Measurements from ENCODE around the gene ROBO1.

ROBO1 gene

DNA sequence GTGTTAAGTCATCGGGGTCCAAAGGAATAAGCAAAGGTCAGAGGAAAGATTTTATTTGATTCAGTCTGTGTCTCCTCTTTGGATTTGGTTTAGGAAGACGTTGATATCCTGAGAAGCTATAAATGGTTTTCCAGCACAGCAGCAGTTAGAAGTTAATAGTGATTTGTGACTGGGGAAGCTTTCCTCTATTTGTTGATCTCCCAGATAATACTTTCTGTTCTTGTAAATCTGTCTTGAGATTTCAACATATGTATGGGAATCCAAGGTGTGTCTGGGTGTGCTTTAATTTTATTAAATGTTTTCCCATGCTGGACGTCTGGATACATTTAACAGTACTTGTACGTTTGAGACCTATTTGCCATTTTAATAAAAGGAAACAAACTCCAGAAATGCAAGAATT is 409.5 kb downstream of the ROBO1 start:
- Histone ChIP-seq H3K4me3 (IDR thresholded peaks at IDR 0.05; ENCODE audit: insufficient read depth, low read depth, low read length) (no peak overlapping the region), H4K20me1 (ENCODE audit: insufficient read depth) (no peaks in the 10 kb centered on the region), H3K4me2 (no peak overlapping the region), H3K4me1 (ENCODE audit: low read depth, poor library complexity, severe bottlenecking) (no peaks in the 10 kb centered on the region), H3K36me3 (ENCODE audit: insufficient read depth) (no peaks in the 10 kb centered on the region), H2AFZ (ENCODE audit: low read depth) (no peak overlapping the region), H3K9ac (no peak overlapping the region), H3K27me3 (ENCODE audit: insufficient read depth, low read depth) (no peaks in the 10 kb centered on the region), H3K79me2 (ENCODE audit: insufficient read depth, low read depth) (no peaks in the 10 kb centered on the region), H3K27ac (no peak overlapping the region)
- TF ChIP-seq, protein P1, sequence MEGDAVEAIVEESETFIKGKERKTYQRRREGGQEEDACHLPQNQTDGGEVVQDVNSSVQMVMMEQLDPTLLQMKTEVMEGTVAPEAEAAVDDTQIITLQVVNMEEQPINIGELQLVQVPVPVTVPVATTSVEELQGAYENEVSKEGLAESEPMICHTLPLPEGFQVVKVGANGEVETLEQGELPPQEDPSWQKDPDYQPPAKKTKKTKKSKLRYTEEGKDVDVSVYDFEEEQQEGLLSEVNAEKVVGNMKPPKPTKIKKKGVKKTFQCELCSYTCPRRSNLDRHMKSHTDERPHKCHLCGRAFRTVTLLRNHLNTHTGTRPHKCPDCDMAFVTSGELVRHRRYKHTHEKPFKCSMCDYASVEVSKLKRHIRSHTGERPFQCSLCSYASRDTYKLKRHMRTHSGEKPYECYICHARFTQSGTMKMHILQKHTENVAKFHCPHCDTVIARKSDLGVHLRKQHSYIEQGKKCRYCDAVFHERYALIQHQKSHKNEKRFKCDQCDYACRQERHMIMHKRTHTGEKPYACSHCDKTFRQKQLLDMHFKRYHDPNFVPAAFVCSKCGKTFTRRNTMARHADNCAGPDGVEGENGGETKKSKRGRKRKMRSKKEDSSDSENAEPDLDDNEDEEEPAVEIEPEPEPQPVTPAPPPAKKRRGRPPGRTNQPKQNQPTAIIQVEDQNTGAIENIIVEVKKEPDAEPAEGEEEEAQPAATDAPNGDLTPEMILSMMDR (conservative IDR thresholded peaks at IDR 0.05; ENCODE audit: low read depth, low read length), result no peak

DNA sequence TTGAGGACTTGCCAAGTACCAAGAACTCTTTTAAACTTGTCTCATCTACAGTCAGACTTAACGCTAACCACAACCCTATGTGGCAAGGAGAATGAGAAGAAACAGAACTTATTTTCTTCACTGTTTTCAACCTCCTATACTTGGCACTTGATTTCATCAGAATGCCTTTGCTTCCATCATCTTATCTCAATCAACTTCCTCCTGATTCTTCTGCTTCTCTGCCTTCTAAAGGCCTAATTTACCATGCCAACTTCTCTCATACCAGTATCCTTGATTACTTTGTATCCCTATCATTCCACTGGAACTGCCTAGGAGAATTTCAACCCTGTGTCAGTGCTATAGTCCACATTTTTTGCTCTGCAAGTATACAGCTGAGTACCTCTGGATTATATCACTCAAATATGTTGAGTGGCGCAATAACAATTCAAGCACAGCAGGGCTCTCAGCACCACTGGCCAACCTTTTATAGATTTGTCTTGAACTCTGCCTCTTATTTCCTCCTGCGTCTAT is 413.6 kb downstream of the ROBO1 start:
- TF ChIP-seq, protein P1 (conservative IDR thresholded peaks at IDR 0.05; ENCODE audit: low read depth, low read length), result no peak
- H2AFZ ChIP-seq (ENCODE audit: low read depth), result no peak overlapping the region
- H3K9ac ChIP-seq, result no peak overlapping the region
- H3K4me1 ChIP-seq (ENCODE audit: low read depth, poor library complexity, severe bottlenecking), result no peaks in the 10 kb centered on the region
- H3K79me2 ChIP-seq (ENCODE audit: insufficient read depth, low read depth), result no peaks in the 10 kb centered on the region
- no peaks in the 10 kb centered on the region for H4K20me1 ChIP-seq (ENCODE audit: insufficient read depth)
- H3K27ac ChIP-seq, result no peak overlapping the region
- H3K4me3 ChIP-seq (IDR thresholded peaks at IDR 0.05; ENCODE audit: insufficient read depth, low read depth, low read length), result no peak overlapping the region
- H3K4me2 ChIP-seq, result no peak overlapping the region
- no peaks in the 10 kb centered on the region for H3K27me3 ChIP-seq (ENCODE audit: insufficient read depth, low read depth)
- no peaks in the 10 kb centered on the region for H3K36me3 ChIP-seq (ENCODE audit: insufficient read depth)

- no peaks in the 10 kb centered on the region for H3K36me3 ChIP-seq (ENCODE audit: insufficient read depth)
- TF ChIP-seq, protein P1 (conservative IDR thresholded peaks at IDR 0.05; ENCODE audit: low read depth, low read length), result no peak
- H4K20me1 ChIP-seq (ENCODE audit: insufficient read depth), result no peaks in the 10 kb centered on the region
- H3K4me2 ChIP-seq, result no peak overlapping the region
- no peaks in the 10 kb centered on the region for H3K27me3 ChIP-seq (ENCODE audit: insufficient read depth, low read depth)
- no peak overlapping the region for H2AFZ ChIP-seq (ENCODE audit: low read depth)
- H3K4me1 ChIP-seq (ENCODE audit: low read depth, poor library complexity, severe bottlenecking), result no peaks in the 10 kb centered on the region
- no peaks in the 10 kb centered on the region for H3K79me2 ChIP-seq (ENCODE audit: insufficient read depth, low read depth)
- H3K27ac ChIP-seq, result no peak overlapping the region
- no peak overlapping the region for H3K4me3 ChIP-seq (IDR thresholded peaks at IDR 0.05; ENCODE audit: insufficient read depth, low read depth, low read length)
- H3K9ac ChIP-seq, result no peak overlapping the region
Measured at GRCh38 chr3:79351699-79352098, 416.1 kb downstream of the ROBO1 start.

DNA sequence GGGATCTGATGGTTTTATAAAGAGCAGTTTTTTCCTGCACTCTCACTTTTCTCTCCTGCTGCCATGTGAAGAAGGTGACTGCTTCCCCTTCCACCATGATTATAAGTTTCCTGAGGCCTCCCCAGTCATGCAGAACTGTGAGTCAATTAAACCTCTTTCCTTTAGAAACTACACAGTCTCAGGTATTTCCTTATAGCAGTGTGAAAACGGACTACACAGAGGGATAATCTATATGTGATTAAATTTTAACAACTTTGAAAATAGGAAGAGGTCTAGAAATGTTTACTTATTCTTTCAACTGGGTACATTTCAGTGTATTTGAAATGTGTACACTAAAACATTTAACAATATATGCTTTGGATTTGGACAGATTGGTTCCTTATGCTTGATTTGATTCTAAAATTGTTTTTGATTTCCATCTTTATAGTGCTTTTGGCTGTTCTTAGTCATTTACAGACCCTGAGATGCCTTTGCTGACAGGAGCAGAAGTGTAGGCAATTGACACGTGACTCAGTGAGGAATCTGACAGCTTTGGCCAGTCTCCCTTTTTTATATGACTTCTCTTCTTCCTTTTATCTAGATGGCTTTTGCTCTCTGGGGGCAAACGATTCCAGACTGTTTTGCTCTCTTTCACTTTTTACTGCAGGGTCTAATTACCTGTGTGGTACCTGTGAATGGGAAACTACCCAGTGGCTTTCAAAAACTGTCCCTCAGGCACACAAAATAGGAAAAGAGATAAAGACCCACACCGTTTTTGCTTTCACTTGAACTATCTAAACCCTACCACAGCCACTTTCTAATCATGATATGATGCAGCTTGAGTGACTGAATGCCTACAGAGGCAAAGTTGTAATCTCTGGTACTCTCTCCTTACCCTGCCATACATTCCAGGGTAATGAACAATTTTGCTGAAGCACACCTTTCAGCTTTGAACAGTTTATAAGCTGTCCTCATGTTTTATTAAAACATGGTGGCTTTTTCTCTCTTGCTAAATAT is 422.6 kb downstream of the ROBO1 start:
- H3K9ac ChIP-seq, result no peak overlapping the region
- no peaks in the 10 kb centered on the region for H3K4me1 ChIP-seq (ENCODE audit: low read depth, poor library complexity, severe bottlenecking)
- H2AFZ ChIP-seq (ENCODE audit: low read depth), result no peak overlapping the region
- H4K20me1 ChIP-seq (ENCODE audit: insufficient read depth), result no peaks in the 10 kb centered on the region
- H3K4me2 ChIP-seq, result no peak overlapping the region
- no peak overlapping the region for H3K4me3 ChIP-seq (IDR thresholded peaks at IDR 0.05; ENCODE audit: insufficient read depth, low read depth, low read length)
- no peaks in the 10 kb centered on the region for H3K79me2 ChIP-seq (ENCODE audit: insufficient read depth, low read depth)
- H3K36me3 ChIP-seq (ENCODE audit: insufficient read depth), result no peaks in the 10 kb centered on the region
- TF ChIP-seq, protein P1 (conservative IDR thresholded peaks at IDR 0.05; ENCODE audit: low read depth, low read length), result no peak
- no peaks in the 10 kb centered on the region for H3K27me3 ChIP-seq (ENCODE audit: insufficient read depth, low read depth)
- no peak overlapping the region for H3K27ac ChIP-seq
